Caco-2 (cell line): ENCODE results near the gene IMPDH1. TPM values are rescaled to one million over a fixed set of nuclear protein-coding genes. Genes with fewer than 3 reads are reported as not detected.

Experiments
- BruUV-seq: library from RNA; stranded (reverse); fragments of 400-500 nt; replicated peaks from 2 replicates; lab custom pipeline; 2021; lab: Mats Ljungman, UMichigan
- CTCF ChIA-PET: fragments of 300-600 bp; sonication (Branson Sonifier 250); formaldehyde crosslinking; loops from one replicate; lab custom pipeline; 2022; ENCODE audit warnings: antibody characterized with exemption; lab: Charles Lee
- POLR2A ChIA-PET: fragments of 300-600 bp; sonication (Branson Sonifier 250); formaldehyde crosslinking; loops from one replicate; lab custom pipeline; 2022; ENCODE audit warnings: antibody characterized with exemption; lab: Charles Lee
- DNase-seq, 2 experiments: peaks; one replicate each; pipeline versions ENCODE4 v3.0.0 to v3.0.0-alpha.2; 2020 to 2022
- H3K27me3 ChIP-seq: replicated peaks from 2 replicates; pipeline ENCODE4 v1.6.0; 2011; ENCODE audit warnings: low read length; ENCODE audit not compliant: control insufficient read depth, insufficient read depth
- H3K36me3 ChIP-seq: 2 replicates; pipeline ENCODE4 v1.5.1; 2011; ENCODE audit warnings: low read length; ENCODE audit not compliant: control insufficient read depth, insufficient read depth
- H3K4me1 ChIP-seq: fragments of 250-450 bp; sonication (Bioruptor Pico); 2 replicates; pipeline ENCODE4 v1.5.1; 2020; ENCODE audit warnings: mild to moderate bottlenecking
- H3K4me3 ChIP-seq: 2 replicates; pipeline ENCODE4 v1.5.1; 2011; ENCODE audit warnings: low read depth, mild to moderate bottlenecking, control low read depth, low read length
- H3K9me3 ChIP-seq: fragments of 250-450 bp; sonication (Bioruptor Pico); 2 replicates; pipeline ENCODE4 v1.5.1; 2020; ENCODE audit warnings: mild to moderate bottlenecking, moderate library complexity
- H3K27ac Mint-ChIP-seq: one replicate; pipeline ENCODE4 v1.8.0; 2022; ENCODE audit warnings: mixed read lengths; ENCODE audit not compliant: unreplicated experiment
- H3K27me3 Mint-ChIP-seq: one replicate; pipeline ENCODE4 v1.8.0; 2022; ENCODE audit warnings: mixed read lengths; ENCODE audit not compliant: insufficient read depth, unreplicated experiment
- H3K36me3 Mint-ChIP-seq: one replicate; pipeline ENCODE4 v1.8.0; 2022; ENCODE audit warnings: mild to moderate bottlenecking, mixed read lengths; ENCODE audit not compliant: insufficient read depth, unreplicated experiment
- H3K4me1 Mint-ChIP-seq: one replicate; pipeline ENCODE4 v1.8.0; 2022; ENCODE audit warnings: low read depth, mixed read lengths; ENCODE audit not compliant: unreplicated experiment
- H3K4me3 Mint-ChIP-seq: one replicate; pipeline ENCODE4 v1.8.0; 2022; ENCODE audit warnings: mild to moderate bottlenecking, moderate library complexity, mixed read lengths; ENCODE audit not compliant: unreplicated experiment
- H3K9me3 Mint-ChIP-seq: one replicate; pipeline ENCODE4 v1.8.0; 2022; ENCODE audit warnings: mixed read lengths; ENCODE audit not compliant: unreplicated experiment
- CTCF ChIP-seq, 2 experiments: fragments of 200-600 bp in 1 of 2; IDR thresholded peaks; 1 replicate in 1 of 2; 2 replicates in 1 of 2; pipeline versions ENCODE4 v1.5.1 to v1.8.0; 2011 to 2022; ENCODE audit warnings: antibody characterized with exemption in 1 of 2, control low read depth in 1 of 2, inconsistent platforms in 1 of 2, low read depth in 1 of 2, low read length in 1 of 2, mild to moderate bottlenecking in 1 of 2, moderate library complexity in 1 of 2; ENCODE audit not compliant: insufficient read depth in 1 of 2, severe bottlenecking in 1 of 2, unreplicated experiment in 1 of 2
- intact Hi-C: fragments of 100-400 bp; cut with micrococcal nuclease; formaldehyde crosslinking; loops from one replicate; pipeline ENCODE4 v1.10.0; 2022; ENCODE audit not compliant: unreplicated experiment
- total RNA-seq: library from RNA; stranded (reverse); gene quantifications from 2 replicates; pipeline ENCODE4 v1.2.3, GENCODE V29; 2022

The IMPDH1 gene
- total RNA-seq, 1 experiment from 2014 or later, result 43.5 TPM

- peaks cover 8% of the 10 kb centered on the region for H3K27me3 Mint-ChIP-seq
- no TSS peak for BruUV-seq
- H3K9me3 ChIP-seq, result no peaks in the 10 kb centered on the region
- ChIA-PET CTCF (interaction anchor here (0.5 to 1.9 kb wide), 3 partner anchors 9 to 43 kb away, joined by 3 to 7 read pairs (median 3); no protein-coding TSS in a partner anchor), POLR2A (no interaction called here)
- H3K9me3 Mint-ChIP-seq, result no peaks in the 10 kb centered on the region
- 0 out of 2 replicates have a peak, but pooled peaks cover 8% of the 10 kb centered on the region for H3K4me1 ChIP-seq
- no peaks in the 10 kb centered on the region for H3K4me1 Mint-ChIP-seq
- no peak overlapping the region for H3K27ac Mint-ChIP-seq
- intact Hi-C loops, result no loop called here
- no peaks in the 10 kb centered on the region for H3K36me3 ChIP-seq
- H3K27me3 ChIP-seq, result no peaks in the 10 kb centered on the region
- DNase-seq, result no peak
- H3K4me3 Mint-ChIP-seq, result no peak overlapping the region
- peaks cover 7% of the 10 kb centered on the region for H3K36me3 Mint-ChIP-seq
- H3K4me3 ChIP-seq, result no peak overlapping the region
- no peak for TF ChIP-seq CTCF (IDR thresholded peaks at IDR 0.05; ENCODE audit: insufficient read depth in 1 of 2, low read depth in 1 of 2, low read length in 1 of 2, severe bottlenecking in 1 of 2, unreplicated experiment in 1 of 2)
Measured at GRCh38 chr7:128356546-128357216, 53.1 kb downstream of the IMPDH1 start.

GRCh38 chr7:128353610-128354009, 56.2 kb downstream of the IMPDH1 start:
- intact Hi-C loops, result no loop called here

GRCh38 chr7:128353189-128353588, 56.6 kb downstream of the IMPDH1 start:
- H3K9me3 Mint-ChIP-seq, result no peaks in the 10 kb centered on the region
- no peak overlapping the region for H3K27ac Mint-ChIP-seq

More at GRCh38 chr7:128353610-128354009, 56.2 kb downstream of the IMPDH1 start:
- ChIA-PET CTCF (no interaction called here), POLR2A (no interaction called here)
- no peak for TF ChIP-seq CTCF (IDR thresholded peaks at IDR 0.05; ENCODE audit: insufficient read depth in 1 of 2, low read depth in 1 of 2, low read length in 1 of 2, severe bottlenecking in 1 of 2, unreplicated experiment in 1 of 2)
- no peaks in the 10 kb centered on the region for H3K4me1 Mint-ChIP-seq
- H3K4me1 ChIP-seq, result 0 out of 2 replicates have a peak, but pooled peaks cover 2% of the 10 kb centered on the region
- H3K9me3 Mint-ChIP-seq, result no peaks in the 10 kb centered on the region
- H3K36me3 ChIP-seq, result no peaks in the 10 kb centered on the region
- DNase-seq, result no peak
- H3K4me3 ChIP-seq, result no peak overlapping the region
- no peaks in the 10 kb centered on the region for H3K27me3 ChIP-seq
- H3K36me3 Mint-ChIP-seq, result peaks cover 7% of the 10 kb centered on the region
- no peaks in the 10 kb centered on the region for H3K9me3 ChIP-seq
- H3K4me3 Mint-ChIP-seq, result no peak overlapping the region
- peaks cover 5% of the 10 kb centered on the region for H3K27me3 Mint-ChIP-seq
- H3K27ac Mint-ChIP-seq, result no peak overlapping the region
- no TSS peak for BruUV-seq

More at GRCh38 chr7:128353189-128353588, 56.6 kb downstream of the IMPDH1 start:
- H3K36me3 Mint-ChIP-seq, result peaks cover 7% of the 10 kb centered on the region
- no peak for DNase-seq
- H3K4me3 Mint-ChIP-seq, result no peak overlapping the region
- Histone ChIP-seq H3K9me3 (no peaks in the 10 kb centered on the region), H3K36me3 (no peaks in the 10 kb centered on the region), H3K4me3 (no peak overlapping the region), H3K4me1 (0 out of 2 replicates have a peak, but pooled peaks cover 2% of the 10 kb centered on the region), H3K27me3 (no peaks in the 10 kb centered on the region; the same call in 1 of the 2 replicates)
- ChIA-PET CTCF (interaction anchor here (0.7 kb wide), 1 partner anchor 16 kb away, joined by 3 read pairs; no protein-coding TSS in a partner anchor), POLR2A (interaction anchor here (0.6 kb wide), 1 partner anchor 50 kb away, joined by 3 read pairs; no protein-coding TSS in a partner anchor)
- no peak for TF ChIP-seq CTCF (IDR thresholded peaks at IDR 0.05; ENCODE audit: insufficient read depth in 1 of 2, low read depth in 1 of 2, low read length in 1 of 2, severe bottlenecking in 1 of 2, unreplicated experiment in 1 of 2)
- H3K4me1 Mint-ChIP-seq, result no peaks in the 10 kb centered on the region
- H3K27me3 Mint-ChIP-seq, result peaks cover 6% of the 10 kb centered on the region
- BruUV-seq, result no TSS peak
- intact Hi-C loops, result no loop called here
